NCI-H2196 (cell line): Measurements from ENCODE around the gene APOBEC3B.
"Not testable (repeated sequence)": the region's sequence is repeated elsewhere in the genome, so short reads cannot be mapped to it uniquely, and the experiment has no call there.

Experiments
- DNase-seq: peaks from one replicate; lab custom pipeline; 2025; ENCODE audit not compliant: unreplicated experiment; lab: John Stamatoyannopoulos, UW

Gene APOBEC3B

DNA sequence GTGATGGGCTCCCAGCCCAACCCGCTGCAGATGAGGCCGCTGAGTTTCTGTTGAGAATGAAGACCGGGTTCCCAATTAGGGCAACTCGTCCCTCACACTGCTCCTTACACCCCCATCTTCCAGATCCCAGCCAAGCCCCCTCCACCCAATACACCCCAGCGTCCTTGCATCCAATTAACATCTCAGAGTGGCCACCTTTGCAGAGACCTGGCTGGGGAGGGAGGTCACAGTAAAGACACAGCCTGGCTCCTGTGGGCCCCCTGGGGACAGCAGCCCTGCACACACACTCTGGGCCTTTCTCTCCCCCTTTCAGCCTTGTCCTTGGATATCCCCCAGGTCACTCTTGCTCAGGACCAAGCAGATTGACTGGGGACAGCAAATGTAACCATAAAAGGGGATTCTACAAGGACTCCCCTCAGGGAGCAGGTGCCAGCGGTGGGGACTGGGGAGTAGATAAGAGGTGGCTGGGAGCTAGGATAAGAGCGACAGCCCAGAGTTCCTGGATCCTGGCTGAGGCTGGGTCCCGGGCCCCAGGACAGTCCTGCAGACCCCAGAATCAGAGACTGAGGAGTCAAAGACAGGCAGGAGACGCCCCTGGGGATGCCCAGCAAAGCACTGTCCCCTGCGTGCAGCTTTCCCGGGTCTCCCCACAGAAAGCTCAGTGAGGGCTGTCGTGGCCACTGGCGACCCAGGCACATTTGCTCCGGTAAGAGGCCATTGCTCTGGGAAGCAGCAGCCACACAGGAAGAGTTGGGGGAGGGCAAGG is 16.4 kb upstream of the APOBEC3B start:
- no peak for DNase-seq

DNA sequence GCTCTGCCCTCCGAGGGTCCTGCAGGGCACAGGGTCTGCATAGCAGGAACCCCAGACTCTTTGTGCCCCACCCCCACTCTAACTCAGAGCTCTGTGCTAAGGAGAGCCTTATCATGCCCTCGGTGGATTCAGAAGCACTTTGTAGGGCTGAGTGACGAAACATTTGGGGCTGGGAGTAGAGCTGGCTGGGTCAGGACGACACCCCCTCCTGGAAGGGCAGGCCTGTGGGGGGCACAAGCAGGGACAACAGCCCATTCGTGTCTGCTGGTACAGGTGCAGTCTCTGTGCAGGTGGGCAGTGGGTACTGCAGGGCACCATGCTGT is 15.8 kb upstream of the APOBEC3B start:
- no peak for DNase-seq

DNA sequence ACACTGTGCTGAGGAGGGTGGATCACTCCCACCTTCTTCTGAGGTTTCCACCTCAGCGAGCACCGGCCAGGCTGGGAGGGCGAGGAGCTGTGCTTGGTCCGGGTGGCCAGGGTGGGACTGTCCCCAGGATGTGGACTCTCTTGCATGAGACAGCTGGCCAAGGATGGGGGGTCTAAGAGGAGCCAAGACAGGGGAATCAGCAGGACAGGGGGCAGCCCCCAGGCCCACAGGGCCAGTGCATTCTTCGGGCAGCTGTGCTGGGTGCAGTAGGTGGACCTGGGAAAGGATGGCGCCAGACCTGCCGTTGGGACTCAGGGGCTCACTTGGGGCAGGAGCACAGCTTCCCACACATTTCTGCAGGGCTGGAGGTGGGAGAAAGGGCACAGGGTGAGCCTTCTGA is 15.2 kb upstream of the APOBEC3B start:
- no peak for DNase-seq

DNA sequence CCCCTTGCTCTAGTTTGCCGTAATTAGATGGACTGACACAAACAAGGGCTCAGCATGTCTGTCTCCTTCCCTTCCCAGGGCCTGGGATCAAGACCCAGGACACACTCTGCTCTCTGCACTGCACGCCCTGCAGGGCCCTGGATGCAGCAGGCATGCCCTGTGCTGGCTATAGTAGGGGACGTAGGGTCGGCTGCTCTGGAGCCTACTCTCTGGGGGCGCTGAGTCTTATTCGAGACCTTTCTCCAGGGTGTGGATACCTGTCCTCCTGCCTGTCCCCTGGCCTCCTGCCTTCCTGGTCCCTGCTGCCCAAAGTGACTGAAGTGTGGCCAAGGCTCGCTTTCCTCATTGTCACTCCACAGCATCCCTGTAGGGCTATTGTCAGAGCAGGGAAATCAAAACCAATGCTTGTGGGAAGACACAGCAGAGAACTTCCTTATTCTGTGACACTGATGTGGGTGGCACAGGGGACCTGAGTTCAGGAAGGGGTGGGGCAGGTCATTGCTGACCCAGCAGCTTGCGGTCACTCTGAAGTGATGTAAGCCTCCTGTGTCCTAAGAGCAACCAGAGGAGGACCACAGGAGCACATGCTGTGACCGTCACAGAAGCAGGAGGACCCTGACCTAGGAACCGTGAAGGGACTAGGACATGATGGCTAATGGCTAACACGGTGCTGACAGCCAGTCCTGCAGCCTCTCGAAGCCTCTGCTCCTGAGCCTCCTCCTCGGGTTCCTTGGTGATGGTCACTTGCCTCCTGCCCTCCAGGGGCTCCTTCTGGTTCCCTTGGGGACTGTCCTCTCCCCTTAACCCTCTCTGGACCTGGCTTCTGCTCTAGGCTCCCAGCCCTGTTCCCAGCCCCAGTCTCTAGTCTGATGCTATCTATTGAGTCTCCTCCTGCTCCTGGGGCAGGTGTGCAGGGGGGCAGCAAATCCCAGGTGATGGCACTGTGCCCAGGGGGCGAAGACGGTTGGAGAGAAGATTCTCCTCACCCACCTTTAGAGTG is 14.4 kb upstream of the APOBEC3B start:
- no peak for DNase-seq

DNA sequence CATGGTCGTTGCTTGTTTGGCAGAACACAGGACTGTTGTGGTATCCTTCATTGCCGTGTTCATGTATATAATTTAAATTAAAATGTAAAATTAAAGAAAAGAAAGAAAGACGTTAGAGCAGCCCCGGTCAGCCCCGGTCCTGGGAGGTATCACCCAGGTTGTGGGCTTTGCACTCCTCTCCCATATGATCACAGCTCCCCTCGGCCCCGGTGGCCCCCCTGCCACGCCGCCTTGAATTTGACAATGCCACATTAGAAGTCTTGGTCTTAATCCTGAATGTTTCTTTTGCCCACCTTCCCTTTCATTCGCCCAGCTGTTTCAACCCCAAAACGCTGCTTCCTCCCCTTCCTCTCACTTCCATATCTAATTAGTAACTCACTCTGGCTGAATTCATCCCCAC is 13.3 kb upstream of the APOBEC3B start:
- no peak for DNase-seq

DNA sequence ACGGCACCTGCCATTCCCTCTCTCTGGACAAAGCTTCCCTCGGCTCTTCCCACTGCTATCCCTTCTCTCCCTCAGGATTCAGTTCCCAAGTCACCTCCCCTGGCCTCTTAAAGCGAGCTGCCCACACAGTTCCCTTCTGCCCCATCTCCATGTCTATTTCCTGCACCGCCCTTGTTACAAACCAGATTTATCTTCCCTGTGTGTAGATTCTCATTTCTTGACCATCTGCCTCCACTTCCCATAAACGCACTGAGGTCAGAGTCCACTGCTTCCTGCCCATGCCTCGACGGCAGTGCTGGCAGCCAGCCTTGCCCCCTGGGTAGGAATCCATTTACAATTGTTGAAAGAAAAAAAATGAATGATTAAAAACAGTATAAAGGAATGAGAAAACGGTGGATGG is 11.6 kb upstream of the APOBEC3B start:
- DNase-seq: no peak

DNA sequence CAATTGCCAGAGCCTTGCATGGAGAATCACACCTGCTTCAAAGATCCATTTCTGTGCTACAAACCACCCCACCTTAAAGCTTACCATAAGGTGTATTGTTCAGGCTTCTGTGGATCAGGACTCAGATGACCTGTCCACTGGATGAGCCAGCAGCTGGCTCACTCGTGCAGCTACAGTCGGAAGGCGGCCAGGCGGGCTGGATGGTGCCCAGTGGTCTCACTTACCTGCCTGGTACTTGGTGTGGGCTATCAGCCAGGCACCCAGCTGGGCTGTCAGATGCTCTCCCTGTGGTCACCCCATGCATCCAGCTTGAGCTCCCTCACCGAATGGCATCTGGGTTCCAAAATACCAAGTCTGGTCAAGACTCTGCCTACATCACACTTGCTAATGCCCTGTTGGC is 10.9 kb upstream of the APOBEC3B start:
- DNase-seq: peak; percentile 54

DNA sequence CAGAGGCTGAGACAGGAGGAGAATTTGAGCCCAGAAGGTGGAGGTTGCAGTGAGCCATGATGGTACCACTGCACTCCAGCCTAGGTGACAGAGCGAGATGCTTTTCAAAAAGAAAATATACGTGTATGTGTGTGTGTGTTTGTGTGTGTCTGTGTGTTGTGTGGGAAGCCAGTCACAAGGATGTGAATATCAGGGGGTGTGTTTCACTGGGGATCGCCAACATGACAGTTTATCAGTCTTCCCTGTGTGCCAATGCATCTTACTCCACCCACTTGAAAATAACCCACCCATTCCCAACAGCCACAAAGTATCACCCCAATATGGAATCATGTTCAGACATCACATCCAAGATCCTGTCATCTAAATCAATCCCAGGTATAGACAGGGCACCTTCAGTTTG is 10.4 kb upstream of the APOBEC3B start:
- DNase-seq: no peak

DNA sequence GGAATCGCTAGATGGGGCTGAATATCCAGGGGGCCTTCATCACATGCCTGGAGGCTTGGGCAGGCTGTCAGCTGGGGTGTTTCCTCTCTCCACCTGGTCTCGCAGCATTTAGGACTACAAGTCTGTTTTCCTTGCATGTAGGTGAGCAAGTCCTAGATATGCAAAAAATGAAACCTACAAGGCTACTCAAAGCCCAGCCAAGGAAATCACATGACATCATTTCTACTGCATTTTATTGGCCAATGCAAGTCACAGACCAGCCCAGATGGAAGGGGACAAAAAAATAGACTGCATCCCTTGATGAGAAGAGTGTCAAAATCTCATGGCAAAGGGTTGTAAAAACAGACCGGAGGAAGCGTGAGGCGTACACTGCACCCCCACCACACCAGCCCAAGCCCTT is 9.6 kb upstream of the APOBEC3B start:
- DNase-seq: no peak

DNA sequence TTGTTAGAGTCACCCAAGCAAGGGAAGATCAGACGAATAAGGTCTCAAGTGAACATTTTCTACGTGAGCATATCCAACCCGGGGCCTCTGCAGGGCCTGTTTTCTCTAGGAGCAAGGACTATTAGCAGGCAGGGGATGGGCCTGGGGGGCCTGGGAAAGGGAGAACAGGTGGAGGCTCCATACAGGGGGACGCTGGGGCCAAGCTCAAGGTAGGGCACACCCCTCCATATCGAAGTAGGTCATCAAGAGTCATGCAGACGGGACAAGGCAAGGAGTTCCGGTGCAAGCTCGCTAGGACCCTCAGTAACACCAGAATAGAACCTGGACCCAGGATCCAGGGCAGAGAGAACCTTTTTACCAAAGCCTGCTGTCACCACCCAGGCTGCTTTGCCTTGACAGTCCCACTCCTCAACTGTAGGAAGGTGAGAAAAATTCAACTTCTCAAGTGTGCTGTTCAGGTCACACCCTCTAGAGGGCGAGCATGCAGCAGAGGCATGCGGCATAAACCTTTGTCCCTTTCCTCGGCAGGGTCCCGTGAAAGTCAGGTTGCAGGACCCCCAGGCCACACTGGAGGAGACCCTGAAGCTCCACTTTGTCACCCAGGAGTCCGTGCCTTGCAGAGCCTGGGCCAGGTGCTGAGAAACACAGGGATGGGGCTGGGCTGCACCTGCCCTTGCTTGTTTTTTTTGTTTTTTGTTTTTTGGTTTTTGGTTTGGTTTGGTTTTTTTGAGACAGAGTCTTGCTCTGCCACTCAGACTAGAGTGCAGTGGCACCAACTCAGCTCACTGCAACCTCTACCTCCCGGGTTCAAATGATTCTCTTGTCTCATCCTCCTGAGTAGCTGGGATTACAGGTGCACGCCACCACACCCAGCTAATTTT is 8.6 kb upstream of the APOBEC3B start:
- DNase-seq: peak; percentile 3

DNA sequence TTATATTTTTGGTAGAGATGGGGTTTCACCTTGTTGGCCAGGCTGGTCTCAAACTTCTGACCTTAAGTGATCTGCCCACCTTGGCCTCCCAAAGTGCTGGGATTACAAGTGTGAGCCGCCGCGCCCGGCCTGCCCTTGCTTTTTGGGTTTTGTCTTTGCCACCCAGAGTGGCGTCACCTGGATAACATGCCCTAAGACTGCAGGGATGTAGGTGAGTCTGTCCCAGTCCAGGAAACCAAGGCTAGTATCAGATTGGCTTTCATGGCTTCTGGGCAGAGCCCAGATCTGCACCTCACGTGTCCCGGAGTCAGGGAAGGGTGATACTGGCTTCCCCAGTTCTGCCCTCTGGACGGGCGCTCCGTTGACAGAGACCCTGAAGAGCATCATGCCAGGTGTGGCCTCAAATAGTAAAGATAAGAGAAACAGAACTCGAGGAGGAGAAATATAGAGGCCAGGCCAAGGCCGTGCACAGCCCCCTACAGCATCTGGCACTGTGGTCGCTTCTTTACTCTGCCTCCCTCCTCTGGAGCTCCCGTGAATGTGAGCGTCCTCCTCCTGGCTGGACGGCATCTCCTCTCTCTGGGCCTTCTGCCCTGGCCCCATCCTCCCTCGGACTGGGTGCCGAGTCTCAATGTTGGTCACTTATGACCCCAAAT is 7.8 kb upstream of the APOBEC3B start:
- DNase-seq: no peak

DNA sequence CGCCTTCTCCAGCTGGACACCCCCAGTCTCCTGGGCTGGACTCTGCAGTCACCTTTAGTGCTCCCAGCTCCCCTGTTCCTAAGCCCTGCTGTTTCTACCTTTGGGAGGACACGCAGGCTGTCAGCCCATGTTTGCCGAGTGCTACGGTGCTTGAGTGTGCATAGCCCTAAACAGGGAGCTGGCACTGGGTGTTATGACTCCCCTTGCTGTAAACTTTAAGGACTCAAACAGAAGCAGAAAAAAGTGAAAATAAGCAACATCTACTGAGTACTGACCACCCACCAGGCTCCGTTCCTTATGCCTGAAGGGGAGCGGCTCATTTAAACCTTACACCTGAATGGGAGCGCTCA is 7.3 kb upstream of the APOBEC3B start:
- DNase-seq: no peak

DNA sequence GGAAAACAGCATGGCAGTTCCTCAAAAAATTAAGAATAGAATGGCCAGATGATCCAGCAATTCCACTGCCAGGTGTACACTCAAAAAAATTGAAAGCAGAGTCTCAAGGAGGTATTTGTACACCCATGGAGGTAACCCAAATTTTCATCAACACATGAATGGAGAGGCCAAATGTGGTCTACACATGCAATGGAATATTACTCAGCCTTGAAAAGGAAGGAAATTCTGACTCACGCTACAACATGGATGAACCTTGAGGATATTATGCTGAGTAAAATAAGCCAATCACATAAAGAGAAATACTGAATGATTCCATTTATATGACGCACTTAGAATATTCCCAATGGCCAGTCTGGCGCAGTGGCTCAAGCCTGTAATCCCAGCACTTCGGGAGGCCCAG is 4.9 kb upstream of the APOBEC3B start:
- DNase-seq: not testable (repeated sequence)

DNA sequence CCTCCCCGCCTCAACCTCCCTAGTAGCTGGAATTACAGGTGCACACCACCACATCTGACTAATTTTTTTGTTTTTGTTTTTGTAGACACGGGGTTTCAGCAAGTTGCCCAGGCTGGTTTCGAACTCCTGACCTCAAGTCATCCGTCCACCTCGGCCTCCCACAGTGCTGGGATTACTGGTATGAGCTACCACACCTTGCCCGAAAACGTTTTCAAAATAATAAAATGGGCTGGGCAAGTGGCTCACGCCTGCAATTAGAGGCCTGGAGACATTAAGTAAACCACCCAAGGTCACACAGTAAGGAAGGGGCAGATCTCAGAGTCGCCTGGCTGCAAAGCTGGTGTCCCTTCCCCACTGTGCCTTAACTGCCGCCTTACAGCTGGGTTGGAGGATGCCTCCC is 1.6 kb upstream of the APOBEC3B start:
- not testable (repeated sequence) for DNase-seq

DNA sequence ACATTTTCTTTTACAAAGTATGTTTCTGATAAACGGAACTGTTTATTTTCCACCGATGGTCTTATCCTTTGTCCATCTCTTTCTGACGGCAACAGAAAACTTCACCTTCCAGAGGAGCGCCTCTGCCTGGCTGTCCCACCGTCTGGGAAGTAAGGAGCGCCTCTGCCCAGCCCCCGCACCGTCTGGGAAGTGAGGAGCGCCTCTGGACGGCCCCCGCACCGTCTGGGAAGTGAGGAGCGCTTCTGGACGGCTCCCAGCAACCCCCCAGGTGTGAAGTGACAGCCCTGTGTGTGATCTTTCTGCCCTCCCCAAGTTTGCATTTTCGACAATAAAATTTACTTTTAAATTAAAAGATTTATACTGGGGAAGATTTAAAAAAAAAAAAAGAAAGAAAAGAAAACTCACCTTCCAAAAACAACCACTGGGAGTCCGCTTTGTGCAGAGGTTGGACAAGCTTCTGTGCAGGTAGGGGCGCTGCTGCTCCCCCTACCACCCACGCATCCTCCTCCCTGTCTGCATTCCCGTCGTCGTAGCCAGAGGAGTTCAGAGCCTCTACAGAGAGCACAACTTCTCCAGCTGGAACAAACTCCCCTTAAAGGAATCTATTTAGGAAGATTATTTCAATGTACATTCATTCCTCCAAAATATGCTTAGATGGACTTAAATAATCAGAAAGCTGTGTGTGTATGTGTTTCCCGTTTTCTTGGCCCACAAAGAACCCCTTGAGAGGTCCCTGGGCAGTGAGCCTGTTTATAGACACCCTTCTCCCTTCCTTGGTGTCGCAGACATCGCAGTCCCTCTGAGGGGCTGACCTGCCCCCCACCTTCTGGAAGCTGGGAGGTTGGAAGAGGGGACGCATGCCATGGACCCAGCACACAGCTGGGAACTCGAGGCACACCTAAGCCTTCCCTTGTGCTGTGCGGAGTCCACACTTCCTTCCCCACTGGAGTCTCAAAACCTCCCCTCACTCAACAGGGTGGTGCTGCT is 849 bp upstream of the APOBEC3B start:
- no peak for DNase-seq

DNA sequence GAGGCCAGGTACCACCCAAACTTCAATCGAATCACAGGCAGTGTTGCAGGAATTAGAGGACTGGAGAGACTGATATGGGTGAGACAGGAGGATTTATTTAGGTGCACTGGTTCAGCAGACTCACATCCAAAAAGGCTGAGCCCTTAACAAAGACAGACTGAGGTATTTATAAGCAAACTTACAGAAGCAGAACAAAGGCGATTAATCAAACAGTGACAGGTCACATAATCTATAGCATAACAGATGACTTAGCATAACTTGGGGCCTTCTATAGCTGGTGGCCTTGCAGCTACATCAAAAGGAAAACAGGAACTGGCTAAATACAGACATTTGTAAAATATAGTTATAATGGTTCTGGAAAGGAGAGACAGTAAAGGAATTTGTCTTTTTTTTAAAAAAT is 2.1 kb downstream of the APOBEC3B start:
- DNase-seq: no peak

DNA sequence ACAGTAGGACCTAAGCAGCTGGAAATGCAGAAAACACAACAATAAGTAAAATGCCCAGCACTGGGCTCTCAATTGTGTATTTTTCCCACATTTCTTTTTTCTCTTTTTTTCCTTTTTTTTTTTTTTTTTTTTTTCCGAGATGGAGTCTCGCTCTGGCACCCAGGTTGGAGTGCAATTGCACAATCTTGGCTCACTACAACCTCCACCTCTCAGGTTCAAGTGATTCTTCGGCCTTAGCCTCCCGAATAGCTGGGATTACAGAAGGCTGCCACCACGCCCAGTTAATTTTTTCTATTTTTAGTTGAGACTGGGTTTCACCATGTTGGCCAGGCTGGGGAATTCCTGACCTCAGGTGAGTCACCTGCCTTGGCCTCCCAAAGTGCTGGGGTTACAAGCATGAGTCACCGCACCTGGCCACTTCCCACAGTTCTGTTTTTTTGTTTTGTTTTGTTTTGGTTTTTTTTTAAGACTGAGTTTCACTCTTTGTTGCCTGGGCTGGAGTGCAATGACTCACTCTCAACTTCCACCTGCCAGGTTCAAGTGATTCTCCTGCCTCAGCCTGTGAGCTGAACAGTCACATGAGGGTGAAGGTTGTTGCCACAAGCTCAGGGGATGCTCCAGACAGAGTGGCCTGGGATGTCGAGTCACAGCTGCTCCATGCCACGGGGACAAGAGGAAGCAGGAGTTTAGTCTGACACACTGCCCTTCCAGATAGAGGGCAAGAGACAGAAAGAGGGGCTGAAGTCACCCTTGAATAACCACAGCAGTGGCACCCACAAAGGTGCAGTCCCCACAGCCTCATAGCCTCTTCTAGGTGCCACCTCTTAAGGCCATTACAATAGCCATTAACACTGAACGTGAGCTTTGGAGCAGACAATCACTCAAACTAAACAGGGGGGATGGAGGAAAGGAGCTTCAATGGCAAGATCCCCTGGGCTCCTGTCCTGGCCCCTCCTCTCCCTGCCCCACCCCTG is 2.9 kb downstream of the APOBEC3B start:
- DNase-seq: peak; percentile 67

DNA sequence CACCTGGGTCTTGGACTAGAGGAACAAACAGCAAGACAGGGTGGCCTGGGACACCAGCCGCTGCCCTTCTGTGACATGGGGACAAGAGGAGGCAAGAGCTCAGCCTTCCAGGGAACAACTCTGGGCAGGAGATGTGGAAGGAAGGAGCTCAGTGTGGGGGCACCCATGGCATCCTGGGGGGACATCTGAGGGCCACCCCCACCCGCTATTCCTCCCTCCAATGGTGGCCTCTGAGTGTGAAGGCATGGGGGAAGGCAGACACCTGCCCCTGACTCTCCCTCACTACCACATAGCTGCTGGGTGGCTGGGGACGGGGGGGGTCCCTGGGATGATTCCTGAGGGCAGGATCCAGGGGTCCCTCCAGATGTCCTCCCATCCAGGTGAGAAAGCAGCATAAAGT is 4.5 kb downstream of the APOBEC3B start:
- no peak for DNase-seq
